Measurements from ENCODE around the gene PCCB. TPM values are rescaled to one million over a fixed set of nuclear protein-coding genes. Genes with fewer than 3 reads are reported as not detected.

The PCCB gene
- total RNA-seq, 1 experiment from 2014 or later: 46.8 TPM

- H3K9me2 ChIP-seq (ENCODE audit: insufficient read depth): no peaks in the 10 kb centered on the region
- DNase-seq: no peak
- intact Hi-C loops (cut with micrococcal nuclease; ENCODE audit: unreplicated experiment): no loop called here
- no peak overlapping the region for H3K27ac ChIP-seq
- no peaks in the 10 kb centered on the region for H3K4me1 ChIP-seq (replicated peaks; ENCODE audit: insufficient read depth)
- no peak for TF ChIP-seq EZH2 (IDR thresholded peaks at IDR 0.05; ENCODE audit: low read depth)
- TF ChIP-seq CTCF (conservative IDR thresholded peaks at IDR 0.05): no peak
- POLR2A ChIA-PET (ENCODE audit: unreplicated experiment): no interaction called here
- no peak overlapping the region for H2AFZ ChIP-seq
- H3K4me3 ChIP-seq: no peak overlapping the region
- H3K4me2 ChIP-seq: no peak overlapping the region
- no peaks in the 10 kb centered on the region for H4K20me1 ChIP-seq (ENCODE audit: insufficient read depth)
- no TSS peak for BruUV-seq (replicated peaks)
- H3K27me3 ChIP-seq (ENCODE audit: insufficient read depth, low read depth): no peaks in the 10 kb centered on the region
- no peaks in the 10 kb centered on the region for H3K79me2 ChIP-seq (ENCODE audit: low read depth)
- H3K36me3 ChIP-seq (ENCODE audit: low read depth): no peaks in the 10 kb centered on the region
- no peaks in the 10 kb centered on the region for H3K9me3 ChIP-seq (ENCODE audit: insufficient read depth, low read depth)
- CTCF ChIA-PET: no interaction called here
- H3F3A ChIP-seq (ENCODE audit: insufficient read depth, low read depth): no peaks in the 10 kb centered on the region
These were observed 8.1 kb downstream of the PCCB start for GRCh38 chr3:136258199-136258598.

- no peak overlapping the region for H3K27ac ChIP-seq
- no peaks in the 10 kb centered on the region for H3K27me3 ChIP-seq (ENCODE audit: insufficient read depth, low read depth)
- H3K9me2 ChIP-seq (ENCODE audit: insufficient read depth): no peaks in the 10 kb centered on the region
- CTCF ChIA-PET: no interaction called here
- no peaks in the 10 kb centered on the region for H3K36me3 ChIP-seq (ENCODE audit: low read depth)
- DNase-seq: no peak
- no peaks in the 10 kb centered on the region for H3K9me3 ChIP-seq (ENCODE audit: insufficient read depth, low read depth)
- no peaks in the 10 kb centered on the region for H3K4me1 ChIP-seq (replicated peaks; ENCODE audit: insufficient read depth)
- H3K4me3 ChIP-seq: no peak overlapping the region
- H3K79me2 ChIP-seq (ENCODE audit: low read depth): no peaks in the 10 kb centered on the region
- no peak overlapping the region for H3K4me2 ChIP-seq
- no peak overlapping the region for H2AFZ ChIP-seq
- H4K20me1 ChIP-seq (ENCODE audit: insufficient read depth): no peaks in the 10 kb centered on the region
- BruUV-seq (replicated peaks): no TSS peak
- H3F3A ChIP-seq (ENCODE audit: insufficient read depth, low read depth): 0 out of 2 replicates have a peak, but pooled peaks cover 3% of the 10 kb centered on the region
- intact Hi-C loops (cut with micrococcal nuclease; ENCODE audit: unreplicated experiment): no loop called here
- POLR2A ChIA-PET (ENCODE audit: unreplicated experiment): no interaction called here
- no peak for TF ChIP-seq EZH2 (IDR thresholded peaks at IDR 0.05; ENCODE audit: low read depth)
- no peak for TF ChIP-seq CTCF (conservative IDR thresholded peaks at IDR 0.05)
These were observed 11.7 kb downstream of the PCCB start for GRCh38 chr3:136261826-136262225.

DNA sequence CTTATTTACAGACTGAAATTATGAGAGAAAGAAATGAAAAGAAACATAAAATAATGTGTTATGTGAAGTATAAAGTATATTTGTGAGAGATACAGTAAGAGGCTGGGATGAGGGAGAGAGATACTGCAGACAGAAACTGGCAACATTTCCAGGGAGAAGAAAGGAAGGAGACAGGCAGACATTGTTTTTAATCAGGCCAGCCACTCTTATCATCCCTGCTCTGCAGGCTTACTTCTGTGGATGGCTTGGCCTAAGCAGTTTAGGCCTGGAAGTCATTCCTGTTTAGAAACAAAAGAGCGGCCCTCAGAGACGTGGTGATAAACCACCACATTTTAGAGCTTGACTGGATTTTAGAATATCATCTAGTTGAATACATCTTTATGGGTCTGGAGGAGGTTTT lies 12.4 kb downstream of the PCCB start:
- ChIA-PET POLR2A (ENCODE audit: unreplicated experiment) (no interaction called here), CTCF (no interaction called here)
- intact Hi-C loops (cut with micrococcal nuclease; ENCODE audit: unreplicated experiment): no loop called here
- Histone ChIP-seq H3K4me3 (no peak overlapping the region), H3K79me2 (ENCODE audit: low read depth) (no peaks in the 10 kb centered on the region), H3K27me3 (ENCODE audit: insufficient read depth, low read depth) (no peaks in the 10 kb centered on the region), H2AFZ (no peak overlapping the region), H3K4me2 (no peak overlapping the region), H3K9me3 (ENCODE audit: insufficient read depth, low read depth) (no peaks in the 10 kb centered on the region), H3K27ac (no peak overlapping the region), H3F3A (ENCODE audit: insufficient read depth, low read depth) (0 out of 2 replicates have a peak, but pooled peaks cover 3% of the 10 kb centered on the region), H4K20me1 (ENCODE audit: insufficient read depth) (no peaks in the 10 kb centered on the region), H3K9me2 (ENCODE audit: insufficient read depth) (no peaks in the 10 kb centered on the region), H3K4me1 (replicated peaks; ENCODE audit: insufficient read depth) (no peaks in the 10 kb centered on the region), H3K36me3 (ENCODE audit: low read depth) (no peaks in the 10 kb centered on the region)
- TF ChIP-seq EZH2 (IDR thresholded peaks at IDR 0.05; ENCODE audit: low read depth) (no peak), CTCF (conservative IDR thresholded peaks at IDR 0.05) (no peak)
- BruUV-seq (replicated peaks): no TSS peak
- no peak for DNase-seq

Measured in PC-9 (cell line).